ENCODE results near the gene CCDC6.

DNA sequence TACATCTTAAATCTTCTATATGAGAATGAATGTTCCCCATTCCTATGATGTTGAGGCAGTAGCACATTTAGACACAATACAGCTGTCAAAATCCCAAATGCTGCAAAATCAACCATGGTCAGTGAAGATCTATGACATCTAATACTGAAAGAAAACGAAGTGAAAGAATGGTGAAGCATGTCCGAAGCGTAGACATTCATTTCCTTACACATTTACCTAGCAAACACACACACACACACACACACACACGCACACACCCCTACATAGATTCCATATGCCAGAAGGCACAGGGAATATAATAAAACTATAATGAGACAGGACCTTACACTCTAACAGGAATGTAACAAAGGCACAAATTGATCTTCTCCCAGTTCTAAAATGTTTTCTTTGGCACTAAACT is 32.5 kb downstream of the CCDC6 start:
- TF ChIP-seq, protein P1, sequence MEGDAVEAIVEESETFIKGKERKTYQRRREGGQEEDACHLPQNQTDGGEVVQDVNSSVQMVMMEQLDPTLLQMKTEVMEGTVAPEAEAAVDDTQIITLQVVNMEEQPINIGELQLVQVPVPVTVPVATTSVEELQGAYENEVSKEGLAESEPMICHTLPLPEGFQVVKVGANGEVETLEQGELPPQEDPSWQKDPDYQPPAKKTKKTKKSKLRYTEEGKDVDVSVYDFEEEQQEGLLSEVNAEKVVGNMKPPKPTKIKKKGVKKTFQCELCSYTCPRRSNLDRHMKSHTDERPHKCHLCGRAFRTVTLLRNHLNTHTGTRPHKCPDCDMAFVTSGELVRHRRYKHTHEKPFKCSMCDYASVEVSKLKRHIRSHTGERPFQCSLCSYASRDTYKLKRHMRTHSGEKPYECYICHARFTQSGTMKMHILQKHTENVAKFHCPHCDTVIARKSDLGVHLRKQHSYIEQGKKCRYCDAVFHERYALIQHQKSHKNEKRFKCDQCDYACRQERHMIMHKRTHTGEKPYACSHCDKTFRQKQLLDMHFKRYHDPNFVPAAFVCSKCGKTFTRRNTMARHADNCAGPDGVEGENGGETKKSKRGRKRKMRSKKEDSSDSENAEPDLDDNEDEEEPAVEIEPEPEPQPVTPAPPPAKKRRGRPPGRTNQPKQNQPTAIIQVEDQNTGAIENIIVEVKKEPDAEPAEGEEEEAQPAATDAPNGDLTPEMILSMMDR (IDR thresholded peaks at IDR 0.05) = no peak
- no peak for TF ChIP-seq POLR2AphosphoS5 (IDR thresholded peaks at IDR 0.05; ENCODE audit: insufficient read depth in 1 of 2, low read depth in 1 of 2)

All from vagina (tissue), 2 donors.